H1 (cell line): ENCODE data around the gene ACKR3. TPM values are rescaled to one million over a fixed set of nuclear protein-coding genes. Genes with fewer than 3 reads are reported as not detected.

Experiments used
- ATF2 ChIP-seq: IDR thresholded peaks from 2 replicates; pipeline ENCODE4 v1.6.1; 2012; ENCODE audit warnings: low read length, inconsistent platforms
- ATF3 ChIP-seq: IDR thresholded peaks from 2 replicates; pipeline ENCODE4 v1.6.1; 2011; ENCODE audit warnings: low read depth, mild to moderate bottlenecking, low read length; ENCODE audit not compliant: insufficient read depth
- EZH2 ChIP-seq: fragments of 200-600 bp; sonication (generic); IDR thresholded peaks from 2 replicates; pipeline ENCODE4 v1.7.1; 2012; ENCODE audit warnings: low read depth, mild to moderate bottlenecking, moderate library complexity, low read length, inconsistent platforms; ENCODE audit not compliant: severe bottlenecking
- GTF2F1 ChIP-seq: IDR thresholded peaks from 2 replicates; pipeline ENCODE4 v1.6.1; 2012; ENCODE audit warnings: low read depth, low read length, improper control_type of control experiment, borderline replicate concordance
- PHF8 ChIP-seq: fragments of 200-600 bp; sonication (generic); conservative IDR thresholded peaks from 2 replicates; pipeline ENCODE4 v1.7.1; 2012; ENCODE audit warnings: low read depth, mild to moderate bottlenecking, inconsistent platforms, low read length, moderate library complexity
- SIN3A ChIP-seq, 2 experiments: IDR thresholded peaks in 1 of 2; conservative IDR thresholded peaks in 1 of 2; 2 replicates each; pipeline ENCODE4 v1.6.1; 2011 to 2012; ENCODE audit warnings: low read length in 2 of 2, improper control_type of control experiment in 1 of 2, low read depth in 1 of 2, mild to moderate bottlenecking in 1 of 2
- SRF ChIP-seq: IDR thresholded peaks from 2 replicates; pipeline ENCODE4 v1.6.1; 2011; ENCODE audit warnings: mild to moderate bottlenecking, low read depth, low read length, moderate library complexity
- polyA plus RNA-seq, 7 experiments: library from polyadenylated mRNA; depleted of rRNA in 3 of 7; stranded (reverse) in 5 of 7; unstranded in 2 of 7; fragments of >200 nt in 5 of 7; fragments of 200-250 nt in 2 of 7; gene quantifications; 1 replicate in 5 of 7; 2 replicates in 1 of 7; 4 replicates in 1 of 7; pipeline versions ENCODE4 v1.2.1 to v1.2.3, GENCODE V29; 2011 to 2013; ENCODE audit warnings: missing spikeins in 2 of 7, mixed read lengths in 2 of 7
- total RNA-seq: library from RNA; stranded (reverse); fragmentation: NEBNext Ultra II Directional; extraction: Animal tissue kit (Norgen Biotek cat#: 25700); gene quantifications from 2 replicates; pipeline ENCODE4 v1.2.1, GENCODE V29; 2021

The ACKR3 gene
- total and polyA plus RNA-seq, 2 of the 8 experiments (the other 6 are each of a cell fraction or from before 2014, with no cell fraction given) = 1.4 to 24.4 TPM

GRCh38 chr2:236572482-236572881 is 2.9 kb downstream of the ACKR3 start (continued):
- TF ChIP-seq ATF3 (no peak), GTF2F1 (no peak), PHF8 (no peak), EZH2 (no peak), SRF (no peak), ATF2 (no peak), SIN3A (conservative IDR thresholded peaks at IDR 0.05 in 1 of 2, IDR thresholded peaks at IDR 0.05 in 1 of 2; ENCODE audit: low read depth in 1 of 2, low read length in 2 of 2) (no peak)
- TF ChIP-seq, all 59 proteins: peak for 0
